Motor neuron (in vitro differentiated cells): ENCODE data around the gene GSS. TPM values are rescaled to one million over a fixed set of nuclear protein-coding genes. Genes with fewer than 3 reads are reported as not detected.
"Not testable (repeated sequence)": the region's sequence is repeated elsewhere in the genome, so short reads cannot be mapped to it uniquely, and the experiment has no call there.

Source experiments
- ATAC-seq, 8 experiments: fragments of 200-7000 bp; cut with Tn5 transposase; replicated peaks in 6 of 8; 2 replicates each; pipeline ENCODE4 v1.8.0; 2021; ENCODE audit warnings: mild to moderate bottlenecking in 8 of 8, moderate library complexity in 8 of 8
- H3K27ac ChIP-seq, 2 donors: fragments of 250-450 bp; sonication (Bioruptor Pico); 2 replicates each; pipeline ENCODE4 v1.9.0; 2021; ENCODE audit warnings: antibody characterized with exemption in 2 of 2, mild to moderate bottlenecking in 2 of 2, moderate library complexity in 1 of 2
- H3K4me1 ChIP-seq, 2 donors: fragments of 250-450 bp; sonication (Bioruptor Pico); replicated peaks in 1 of 2; 2 replicates each; pipeline ENCODE4 v1.6.1; 2021; ENCODE audit warnings: antibody characterized with exemption in 2 of 2, mild to moderate bottlenecking in 2 of 2, moderate library complexity in 1 of 2
- H3K4me3 ChIP-seq, 5 donors: fragments of 250-450 bp; sonication (Bioruptor Pico); 2 replicates each; pipeline ENCODE4 v1.9.0; 2021; ENCODE audit warnings: antibody characterized with exemption in 5 of 5, mild to moderate bottlenecking in 5 of 5, moderate library complexity in 4 of 5
- WGBS, 10 experiments: fragments of 450-650 bp; shearing (Covaris generic); methylation state at CpG; one replicate each; pipeline ENCODE4 v1.0.0; 2022; 5-methylcytosine and 5-hydroxymethylcytosine counted together
- in situ Hi-C, 9 experiments: fragments of 400-800 bp; cut with MboI; loops; one replicate each; pipeline ENCODE4 v1.15.0; 2021; ENCODE audit warnings: low sequenced_read_pairs in 9 of 9, low pct_unique_long_range_greater_than_20kb in 2 of 9; ENCODE audit not compliant: unreplicated experiment in 9 of 9
- total RNA-seq, 8 experiments: library from RNA; unstranded; fragments of 300-600 nt; gene quantifications; 2 replicates each; pipeline versions ENCODE4 v1.2.3 to v1.2.4, GENCODE V29; 2022

The GSS gene
- total RNA-seq, 8 experiments from 2014 or later = 21.1 to 104 (median 33.8) TPM

DNA sequence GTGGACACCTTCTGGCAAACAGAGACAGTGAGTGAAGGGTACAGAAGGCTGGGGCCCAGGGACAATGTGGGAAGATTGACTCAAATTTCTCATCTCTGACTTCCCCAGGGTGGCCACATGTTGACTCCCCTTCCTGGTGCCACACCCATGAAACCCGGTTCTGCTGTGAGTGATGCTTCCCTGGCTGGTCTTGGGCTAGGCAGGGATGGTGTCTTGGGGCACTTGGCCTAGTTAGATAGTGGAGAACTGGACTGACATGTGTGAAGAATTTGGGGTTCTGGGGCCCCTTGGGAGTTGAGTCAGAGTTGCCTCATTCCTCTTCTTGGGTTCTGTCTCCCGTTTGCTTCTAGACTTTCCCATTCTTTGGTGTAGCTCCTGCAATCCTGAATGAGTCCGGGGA lies 34.2 kb downstream of the GSS start:
- 63 to 100% (median 94%) methylated on average over 1 to 3 of the region's 3 CpGs; no CpG with 5 or more reads in 7 of the 10 experiments for WGBS, 10 experiments
- Histone ChIP-seq H3K4me3 (no peak overlapping the region), H3K27ac (no peak overlapping the region), H3K4me1 (no peaks in the 10 kb centered on the region)
- ATAC-seq = no peak
- in situ Hi-C loops = no loop called here

- in situ Hi-C loops = no loop called here
These were observed 35.6 kb downstream of the GSS start for GRCh38 chr20:34920055-34920454.

GRCh38 chr20:34916774-34917354 lies 38.7 kb downstream of the GSS start:
- in situ Hi-C loops = no loop called here
- H3K4me3 ChIP-seq = no peak overlapping the region
- H3K27ac ChIP-seq = no peak overlapping the region
- no peak for ATAC-seq
- H3K4me1 ChIP-seq = no peaks in the 10 kb centered on the region
- WGBS, 10 experiments = 30 to 100% (median 82%) methylated on average over 1 to 2 of the region's 2 CpGs; no CpG with 5 or more reads in 4 of the 10 experiments

More at GRCh38 chr20:34920055-34920454, 35.6 kb downstream of the GSS start:
- no peak overlapping the region for H3K27ac ChIP-seq
- no peaks in the 10 kb centered on the region for H3K4me1 ChIP-seq
- H3K4me3 ChIP-seq = no peak overlapping the region
- no peak for ATAC-seq

DNA sequence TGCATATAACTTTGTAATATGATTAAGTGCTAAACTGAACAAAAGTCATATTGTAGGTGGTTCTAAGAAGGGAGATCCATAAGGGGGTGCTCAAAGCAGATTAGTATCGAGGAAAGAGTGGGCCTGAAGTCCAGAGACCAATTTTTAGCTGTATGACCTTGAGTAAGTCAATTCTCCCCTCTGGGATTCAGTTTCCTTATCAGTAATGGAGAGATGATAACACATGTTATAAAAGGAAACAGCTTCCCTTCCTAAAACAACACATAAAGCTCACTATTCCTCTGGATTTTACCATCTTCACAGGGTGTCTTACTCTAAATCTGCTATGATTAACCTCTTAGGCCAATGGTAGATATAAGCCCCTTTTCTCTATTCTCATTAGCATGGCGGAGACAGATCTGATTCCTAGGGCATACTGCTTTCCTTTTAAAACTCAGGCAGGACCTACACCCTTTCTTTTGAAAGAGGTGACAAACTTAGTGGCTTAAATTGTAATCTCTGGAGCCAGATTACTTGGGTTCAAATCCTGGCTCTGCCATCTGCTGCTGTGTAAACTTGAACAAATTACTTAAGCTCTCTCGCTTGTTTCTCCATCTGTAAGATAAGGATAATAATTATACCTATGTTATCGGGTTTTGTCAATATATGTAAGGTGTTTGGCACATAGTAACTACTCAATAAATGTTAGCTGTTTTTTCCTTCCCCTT lies 39.7 kb downstream of the GSS start:
- Histone ChIP-seq H3K4me1 (no peaks in the 10 kb centered on the region), H3K27ac (no peak overlapping the region), H3K4me3 (no peak overlapping the region)
- in situ Hi-C loops = no loop called here
- ATAC-seq = no peak
- WGBS, 10 experiments = 88 to 100% (median 95%) methylated on average over 1 to 4 of the region's 4 CpGs; no CpG with 5 or more reads in 1 of the 10 experiments

- no peak for ATAC-seq
- Histone ChIP-seq H3K4me1 (no peaks in the 10 kb centered on the region), H3K27ac (no peak overlapping the region), H3K4me3 (no peak overlapping the region)
- in situ Hi-C loops = no loop called here
- 80 to 100% (median 100%) methylated on average over 1 to 3 of the region's 4 CpGs; no CpG with 5 or more reads in 5 of the 10 experiments for WGBS, 10 experiments
These were observed 40.5 kb downstream of the GSS start for GRCh38 chr20:34915131-34915530.

DNA sequence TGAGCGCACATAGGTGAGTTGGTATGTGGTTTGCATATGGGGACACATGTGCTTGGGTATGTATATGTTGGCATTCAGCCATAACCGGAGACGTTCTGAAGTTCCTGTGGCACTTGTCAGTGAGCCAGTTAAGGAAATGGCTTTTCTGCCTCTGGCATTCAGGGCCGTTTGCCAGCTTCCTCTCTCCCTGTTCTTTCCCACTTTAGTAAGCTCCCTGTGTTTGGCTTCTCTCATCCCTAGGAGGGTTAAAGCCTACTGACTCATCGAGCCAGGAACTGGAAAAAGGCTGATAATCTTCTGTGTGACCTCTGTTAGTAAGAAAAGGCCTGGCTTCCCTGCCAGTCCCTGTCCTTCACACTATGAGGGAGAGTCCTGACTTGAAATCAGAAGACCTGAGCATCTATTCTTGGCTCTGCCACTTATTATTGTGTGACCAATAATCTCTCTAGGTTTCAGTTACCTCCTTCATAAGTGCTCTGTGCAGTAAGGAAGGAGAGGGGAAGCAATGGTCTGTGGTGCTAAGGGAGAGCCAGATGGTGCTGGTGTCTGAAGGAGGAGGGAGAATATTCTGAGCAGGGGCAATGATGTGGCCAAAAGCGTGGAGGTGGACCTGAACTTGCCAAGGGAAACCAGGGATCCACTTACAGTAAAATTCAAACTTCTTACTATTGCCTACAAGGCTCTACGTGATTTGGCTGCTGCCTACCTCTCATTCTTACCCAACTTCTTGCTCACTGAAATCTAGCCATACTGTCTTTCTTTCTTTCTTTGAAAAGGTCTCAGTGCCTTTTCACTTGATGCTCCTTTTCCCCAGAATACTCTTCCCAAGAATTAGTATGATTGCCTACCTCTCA lies 47.8 kb downstream of the GSS start:
- in situ Hi-C loops = no loop called here
- Histone ChIP-seq H3K27ac (no peak overlapping the region), H3K4me3 (no peak overlapping the region), H3K4me1 (no peaks in the 10 kb centered on the region)
- 21 to 100% (median 66%) methylated on average over 1 to 5 of the region's 7 CpGs for WGBS, 10 experiments
- peak in 7 of 8 experiments; percentile 53 to 99 (median 86) for ATAC-seq

- Histone ChIP-seq H3K4me1 (no peaks in the 10 kb centered on the region), H3K27ac (no peak overlapping the region), H3K4me3 (no peak overlapping the region)
- no peak for ATAC-seq
- WGBS, 10 experiments = 60 to 96% (median 84%) methylated on average over 2 to 3 of the region's 3 CpGs
- in situ Hi-C loops = no loop called here
These were observed 51.4 kb downstream of the GSS start for GRCh38 chr20:34904202-34904621.

DNA sequence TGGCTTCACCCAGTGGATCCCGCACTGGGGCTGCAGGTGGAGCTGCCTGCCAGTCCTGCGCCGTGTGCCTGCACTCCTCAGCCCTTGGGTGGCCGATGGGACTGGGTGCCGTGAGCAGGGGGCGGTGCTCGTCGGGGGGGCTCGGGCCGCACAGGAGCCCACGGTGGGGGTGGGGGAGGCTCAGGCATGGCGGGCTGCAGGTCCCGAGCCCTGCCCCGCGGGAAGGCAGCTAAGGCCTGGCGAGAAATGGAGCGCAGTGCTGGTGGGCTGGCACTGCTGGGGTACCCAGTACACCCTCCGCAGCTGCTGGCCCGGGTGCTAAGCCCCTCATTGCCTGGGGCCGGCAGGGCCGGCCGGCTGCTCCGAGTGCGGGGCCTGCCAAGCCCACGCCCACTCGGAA lies 56.9 kb downstream of the GSS start:
- H3K27ac ChIP-seq, ATAC-seq, in situ Hi-C loops, H3K4me3 ChIP-seq, H3K4me1 ChIP-seq: not testable (repeated sequence)
- WGBS, 10 experiments = no CpG with 5 or more reads among the region's 26 CpGs

DNA sequence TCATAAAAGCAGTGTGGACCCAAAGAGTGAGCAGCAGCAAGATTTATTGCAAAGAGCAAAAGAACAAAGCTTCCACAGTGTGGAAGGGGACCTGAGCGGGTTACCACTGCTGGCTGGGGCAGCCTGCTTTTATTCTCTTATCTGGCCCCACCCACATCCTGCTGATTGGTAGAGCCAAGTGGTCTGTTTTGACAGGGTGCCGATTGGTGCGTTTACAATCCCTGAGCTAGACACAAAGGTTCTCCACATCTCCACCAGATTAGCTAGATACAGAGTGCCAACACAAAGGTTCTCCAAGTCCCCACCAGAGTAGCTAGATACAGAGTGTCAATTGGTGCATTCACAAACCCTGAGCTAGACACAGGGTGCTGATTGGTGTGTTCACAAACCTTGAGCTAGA lies 57.5 kb downstream of the GSS start:
- H3K4me1 ChIP-seq, ATAC-seq, in situ Hi-C loops, H3K4me3 ChIP-seq, H3K27ac ChIP-seq: not testable (repeated sequence)
- no CpG with 5 or more reads among the region's 3 CpGs for WGBS, 10 experiments

- H3K27ac ChIP-seq = no peak overlapping the region
- no peak for ATAC-seq
- no peak overlapping the region for H3K4me3 ChIP-seq
- in situ Hi-C loops = no loop called here
- whole genome bisulfite sequencing, 10 experiments = 67 to 100% (median 100%) methylated on average over 1 of the region's 1 CpG; no CpG with 5 or more reads in 6 of the 10 experiments
- H3K4me1 ChIP-seq = no peaks in the 10 kb centered on the region
These were observed 59.5 kb downstream of the GSS start for GRCh38 chr20:34896086-34896621.

DNA sequence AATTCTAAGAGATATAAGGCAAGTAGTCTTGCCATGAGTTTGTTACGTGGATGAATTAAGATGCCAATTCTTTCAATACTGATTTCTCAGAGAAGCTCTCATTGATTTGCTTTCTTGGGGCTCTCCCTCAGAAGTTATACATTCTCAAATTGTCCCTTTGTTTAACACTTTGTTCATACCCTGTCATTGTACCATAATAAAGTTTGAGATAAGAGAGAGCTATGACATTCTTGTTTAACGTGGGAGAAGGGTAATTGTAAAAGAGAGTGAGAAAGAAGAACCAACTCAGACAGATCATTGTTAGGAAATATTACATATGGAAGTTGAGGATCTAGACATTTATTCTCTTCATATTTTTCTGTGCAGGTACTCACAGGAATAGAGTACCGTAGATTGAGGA lies 60.1 kb downstream of the GSS start:
- Histone ChIP-seq H3K4me1 (no peaks in the 10 kb centered on the region), H3K4me3 (no peak overlapping the region), H3K27ac (no peak overlapping the region)
- in situ Hi-C loops = no loop called here
- 60 to 100% (median 94%) methylated on average over 1 to 3 of the region's 3 CpGs; no CpG with 5 or more reads in 1 of the 10 experiments for WGBS, 10 experiments
- ATAC-seq = no peak

DNA sequence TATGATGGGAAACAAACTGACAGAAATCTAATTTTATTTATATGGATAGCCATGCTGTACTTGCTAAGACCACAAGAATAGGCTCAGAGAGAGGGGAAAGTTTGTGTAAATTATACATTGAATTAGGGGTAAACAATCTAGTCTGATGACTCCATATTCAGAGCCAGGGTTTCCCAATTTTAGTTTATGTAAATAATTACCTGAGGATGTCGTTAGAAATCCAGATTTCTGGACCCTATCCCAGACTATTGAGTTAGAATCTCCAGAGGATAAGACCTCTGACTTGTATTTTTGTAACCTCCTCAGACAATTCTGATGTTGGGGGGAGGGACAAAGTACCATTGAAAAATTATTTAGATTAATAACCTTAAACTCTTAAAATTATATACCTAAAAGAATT lies 60.9 kb downstream of the GSS start:
- H3K4me1 ChIP-seq = no peaks in the 10 kb centered on the region
- in situ Hi-C loops = no loop called here
- no peak for ATAC-seq
- WGBS, 10 experiments = 0 to 92% (median 63%) methylated on average over 1 of the region's 1 CpG; no CpG with 5 or more reads in 1 of the 10 experiments
- no peak overlapping the region for H3K4me3 ChIP-seq
- H3K27ac ChIP-seq = no peak overlapping the region

GRCh38 chr20:34892671-34893070 lies 62.9 kb downstream of the GSS start:
- in situ Hi-C loops = no loop called here
- Histone ChIP-seq H3K27ac (no peak overlapping the region), H3K4me3 (no peak overlapping the region), H3K4me1 (no peaks in the 10 kb centered on the region)
- WGBS, 10 experiments = 67 to 100% (median 100%) methylated on average over 1 to 2 of the region's 2 CpGs; no CpG with 5 or more reads in 2 of the 10 experiments
- ATAC-seq = no peak
